ENCODE measurements around the gene TMF1. TPM values are rescaled to one million over a fixed set of nuclear protein-coding genes. Genes with fewer than 3 reads are reported as not detected.

Gene TMF1
- total RNA-seq, 1 experiment from 2014 or later = 18.7 TPM

GRCh38 chr3:69066121-69066520 is 14.0 kb upstream of the TMF1 start:
- no peak for DNase-seq (ENCODE audit: low read depth, low spot score)
- Histone ChIP-seq H3K9me3 (ENCODE audit: control insufficient read depth, insufficient read depth, low read depth, low read length) (no peaks in the 10 kb centered on the region), H3K36me3 (ENCODE audit: control insufficient read depth, insufficient read depth, low read length) (peaks cover 6% of the 10 kb centered on the region), H3K27me3 (ENCODE audit: control insufficient read depth, insufficient read depth, low read length) (no peaks in the 10 kb centered on the region), H3K4me3 (ENCODE audit: low read depth in 2 of 2, low read length in 2 of 2) (no peak overlapping the region), H3K4me1 (ENCODE audit: control insufficient read depth, insufficient read depth, low read length) (no peaks in the 10 kb centered on the region), H3K27ac (ENCODE audit: low read length) (no peak overlapping the region)
- ATAC-seq = no peak
- ChIA-PET CTCF (no interaction called here), POLR2A (no interaction called here)
- intact Hi-C loops (cut with micrococcal nuclease; ENCODE audit: unreplicated experiment) (no loop called here), in situ Hi-C loops (cut with HindIII; ENCODE audit: low pct_unique_long_range_greater_than_20kb, low sequenced_read_pairs) (no loop called here)
- TF ChIP-seq, protein P1, sequence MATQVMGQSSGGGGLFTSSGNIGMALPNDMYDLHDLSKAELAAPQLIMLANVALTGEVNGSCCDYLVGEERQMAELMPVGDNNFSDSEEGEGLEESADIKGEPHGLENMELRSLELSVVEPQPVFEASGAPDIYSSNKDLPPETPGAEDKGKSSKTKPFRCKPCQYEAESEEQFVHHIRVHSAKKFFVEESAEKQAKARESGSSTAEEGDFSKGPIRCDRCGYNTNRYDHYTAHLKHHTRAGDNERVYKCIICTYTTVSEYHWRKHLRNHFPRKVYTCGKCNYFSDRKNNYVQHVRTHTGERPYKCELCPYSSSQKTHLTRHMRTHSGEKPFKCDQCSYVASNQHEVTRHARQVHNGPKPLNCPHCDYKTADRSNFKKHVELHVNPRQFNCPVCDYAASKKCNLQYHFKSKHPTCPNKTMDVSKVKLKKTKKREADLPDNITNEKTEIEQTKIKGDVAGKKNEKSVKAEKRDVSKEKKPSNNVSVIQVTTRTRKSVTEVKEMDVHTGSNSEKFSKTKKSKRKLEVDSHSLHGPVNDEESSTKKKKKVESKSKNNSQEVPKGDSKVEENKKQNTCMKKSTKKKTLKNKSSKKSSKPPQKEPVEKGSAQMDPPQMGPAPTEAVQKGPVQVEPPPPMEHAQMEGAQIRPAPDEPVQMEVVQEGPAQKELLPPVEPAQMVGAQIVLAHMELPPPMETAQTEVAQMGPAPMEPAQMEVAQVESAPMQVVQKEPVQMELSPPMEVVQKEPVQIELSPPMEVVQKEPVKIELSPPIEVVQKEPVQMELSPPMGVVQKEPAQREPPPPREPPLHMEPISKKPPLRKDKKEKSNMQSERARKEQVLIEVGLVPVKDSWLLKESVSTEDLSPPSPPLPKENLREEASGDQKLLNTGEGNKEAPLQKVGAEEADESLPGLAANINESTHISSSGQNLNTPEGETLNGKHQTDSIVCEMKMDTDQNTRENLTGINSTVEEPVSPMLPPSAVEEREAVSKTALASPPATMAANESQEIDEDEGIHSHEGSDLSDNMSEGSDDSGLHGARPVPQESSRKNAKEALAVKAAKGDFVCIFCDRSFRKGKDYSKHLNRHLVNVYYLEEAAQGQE (IDR thresholded peaks at IDR 0.05; ENCODE audit: insufficient read depth in 1 of 2, low read depth in 2 of 2, low read length in 1 of 2) = no peak
- TF ChIP-seq SIN3A (IDR thresholded peaks at IDR 0.05; ENCODE audit: borderline replicate concordance, insufficient read depth, low read depth, low read length) (no peak), POLR2AphosphoS5 (IDR thresholded peaks at IDR 0.05; ENCODE audit: low read depth, low read length) (no peak), TCF7L2 (IDR thresholded peaks at IDR 0.05; ENCODE audit: low read depth, low read length) (no peak), CTCF (IDR thresholded peaks at IDR 0.05) (no peak)
- BruUV-seq (replicated peaks) = no TSS peak

DNA sequence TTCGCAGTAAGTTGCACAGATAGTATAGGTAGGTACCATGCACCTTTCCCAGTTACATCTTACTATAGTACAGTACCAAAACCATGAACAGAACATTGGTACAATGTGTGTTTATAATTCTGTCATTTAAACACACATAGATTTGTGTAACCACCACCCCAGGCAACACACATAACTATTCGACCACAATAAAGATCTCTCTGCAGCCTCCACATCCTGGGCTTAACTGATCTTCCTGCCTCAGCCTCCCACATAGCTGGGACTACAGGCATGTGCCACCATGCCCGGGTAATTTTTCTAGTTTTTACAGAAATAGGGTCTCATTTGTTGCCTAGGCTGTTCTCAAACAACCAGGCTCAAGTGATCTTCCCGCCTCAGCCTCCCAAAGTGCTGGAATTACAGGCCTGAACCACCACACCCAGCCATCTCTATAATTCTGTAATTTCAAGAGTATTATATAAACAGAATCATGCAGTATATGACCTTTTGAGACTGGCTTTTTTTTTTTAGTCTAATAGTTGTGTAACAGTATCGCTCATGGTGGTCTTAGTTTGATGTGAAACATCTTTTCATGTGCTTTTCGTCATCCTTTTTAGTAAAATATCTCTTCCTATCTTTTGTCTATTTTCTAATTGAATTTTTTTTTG is 13.3 kb upstream of the TMF1 start:
- Histone ChIP-seq H3K27ac (ENCODE audit: low read length) (no peak overlapping the region), H3K4me1 (ENCODE audit: control insufficient read depth, insufficient read depth, low read length) (no peaks in the 10 kb centered on the region), H3K27me3 (ENCODE audit: control insufficient read depth, insufficient read depth, low read length) (no peaks in the 10 kb centered on the region), H3K4me3 (ENCODE audit: low read depth in 2 of 2, low read length in 2 of 2) (no peak overlapping the region), H3K9me3 (ENCODE audit: control insufficient read depth, insufficient read depth, low read depth, low read length) (no peaks in the 10 kb centered on the region), H3K36me3 (ENCODE audit: control insufficient read depth, insufficient read depth, low read length) (peaks cover 6% of the 10 kb centered on the region)
- no peak for TF ChIP-seq POLR2AphosphoS5 (IDR thresholded peaks at IDR 0.05; ENCODE audit: low read depth, low read length)
- TF ChIP-seq CTCF (IDR thresholded peaks at IDR 0.05) = no peak
- TF ChIP-seq, protein P1 (IDR thresholded peaks at IDR 0.05; ENCODE audit: insufficient read depth in 1 of 2, low read depth in 2 of 2, low read length in 1 of 2) = no peak
- no peak for TF ChIP-seq SIN3A (IDR thresholded peaks at IDR 0.05; ENCODE audit: borderline replicate concordance, insufficient read depth, low read depth, low read length)
- TF ChIP-seq TCF7L2 (IDR thresholded peaks at IDR 0.05; ENCODE audit: low read depth, low read length) = no peak
- ChIA-PET CTCF (no interaction called here), POLR2A (no interaction called here)
- intact Hi-C loops (cut with micrococcal nuclease; ENCODE audit: unreplicated experiment) (no loop called here), in situ Hi-C loops (cut with HindIII; ENCODE audit: low pct_unique_long_range_greater_than_20kb, low sequenced_read_pairs) (no loop called here)
- ATAC-seq (no peak), DNase-seq (ENCODE audit: low read depth, low spot score) (no peak)
- BruUV-seq (replicated peaks) = no TSS peak
